Upper lobe of left lung (tissue), 4 donors: ENCODE data around the gene TOMM70.

ENCODE experiments used
- CTCF ChIP-seq, 6 experiments: fragments of 450-650 bp in 4 of 6; fragments of 200-600 bp in 2 of 6; sonication (generic) in 2 of 6; IDR thresholded peaks; one replicate each; pipeline ENCODE4 v1.5.1; 2016 to 2019; ENCODE audit warnings: antibody characterized with exemption in 6 of 6
- POLR2A ChIP-seq, 4 donors: fragments of 450-650 bp; IDR thresholded peaks; one replicate each; pipeline ENCODE4 v1.5.1; 2016 to 2017; ENCODE audit warnings: antibody characterized with exemption in 4 of 4, mild to moderate bottlenecking in 2 of 4

GRCh38 chr3:100425316-100425715, 24.4 kb upstream of the TOMM70 start:
- no peak for TF ChIP-seq POLR2A (IDR thresholded peaks at IDR 0.05)
- TF ChIP-seq CTCF (IDR thresholded peaks at IDR 0.05): no peak
